WTC11 (cell line): ENCODE measurements around the gene CD300H.

ENCODE experiments used
- SMAD4 ChIP-seq: sonication (generic); formaldehyde crosslinking; IDR thresholded peaks from 2 replicates; pipeline ENCODE4 v1.8.0; 2022; ENCODE audit warnings: mild to moderate bottlenecking, missing genetic modification reagents
- ZBTB21 ChIP-seq: sonication (generic); formaldehyde crosslinking; IDR thresholded peaks from 2 replicates; pipeline ENCODE4 v1.8.1; 2023; ENCODE audit warnings: mild to moderate bottlenecking, missing genetic modification reagents, borderline replicate concordance
- ZNF512 ChIP-seq: sonication (generic); formaldehyde crosslinking; IDR thresholded peaks from 2 replicates; pipeline ENCODE4 v1.8.1; 2022; ENCODE audit warnings: missing genetic modification reagents, borderline replicate concordance
- TF ChIP-seq, protein P1 (sequence below): sonication (generic); formaldehyde crosslinking; IDR thresholded peaks from 2 replicates; pipeline ENCODE4 v1.8.1; 2023; ENCODE audit warnings: mild to moderate bottlenecking, missing genetic modification reagents
- TF ChIP-seq, protein P2 (sequence below): sonication (generic); formaldehyde crosslinking; IDR thresholded peaks from 2 replicates; pipeline ENCODE4 v1.8.0; 2022; ENCODE audit warnings: mild to moderate bottlenecking, missing genetic modification reagents
- TF ChIP-seq, protein P3 (sequence below): fragments of 200-600 bp; IDR thresholded peaks from 2 replicates; pipeline ENCODE4 v1.8.0; 2022; ENCODE audit warnings: antibody characterized with exemption
- TF ChIP-seq, protein P4 (sequence below): sonication (generic); formaldehyde crosslinking; IDR thresholded peaks from 2 replicates; pipeline ENCODE4 v1.8.1; 2022; ENCODE audit warnings: mild to moderate bottlenecking, moderate library complexity, missing genetic modification reagents

DNA sequence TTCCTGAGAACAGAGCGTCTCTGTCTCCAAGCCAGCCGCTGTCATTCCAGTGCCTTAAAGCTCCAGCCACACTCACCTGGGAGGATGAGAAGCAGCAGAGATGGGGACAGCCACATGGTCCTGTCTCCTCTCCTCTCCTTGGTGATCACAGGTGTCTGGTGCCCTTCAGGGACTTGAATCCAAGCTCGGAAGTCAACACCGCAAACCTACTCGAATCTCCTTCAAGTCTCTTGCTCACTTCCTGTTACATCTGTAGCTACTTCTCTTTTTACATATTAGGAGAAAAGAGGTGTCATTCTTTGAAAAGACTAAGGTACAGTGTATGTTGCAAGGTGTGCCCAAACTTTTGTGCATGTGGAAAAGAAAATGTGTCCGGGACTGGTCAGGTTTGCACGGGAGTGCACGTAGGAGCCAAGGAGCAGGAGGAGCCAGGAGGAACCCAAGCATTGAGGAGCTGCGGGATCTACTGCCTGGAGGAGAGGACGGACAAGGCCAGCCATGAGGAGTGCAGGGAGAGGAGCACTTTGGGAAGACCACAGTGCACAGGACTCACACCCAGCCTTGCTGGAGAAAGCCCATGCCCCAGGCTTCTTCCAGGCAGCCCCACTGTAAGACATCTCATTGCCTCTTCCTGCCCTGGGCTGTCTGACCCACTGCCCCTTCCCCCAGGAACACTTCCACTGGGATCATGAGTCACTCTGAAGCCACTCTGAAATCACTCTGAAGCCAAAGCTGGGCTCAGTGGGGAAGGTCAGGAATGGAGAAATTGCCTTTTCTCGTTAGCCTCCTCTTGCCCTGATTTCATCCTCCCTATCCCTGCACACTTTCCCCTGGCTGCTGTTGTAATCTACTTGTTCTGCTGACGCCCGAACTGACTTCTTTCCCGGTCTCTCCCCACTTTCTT lies 25.0 kb upstream of the CD300H start, which contains the start of gene CD300LD:
- TF ChIP-seq, protein P1, sequence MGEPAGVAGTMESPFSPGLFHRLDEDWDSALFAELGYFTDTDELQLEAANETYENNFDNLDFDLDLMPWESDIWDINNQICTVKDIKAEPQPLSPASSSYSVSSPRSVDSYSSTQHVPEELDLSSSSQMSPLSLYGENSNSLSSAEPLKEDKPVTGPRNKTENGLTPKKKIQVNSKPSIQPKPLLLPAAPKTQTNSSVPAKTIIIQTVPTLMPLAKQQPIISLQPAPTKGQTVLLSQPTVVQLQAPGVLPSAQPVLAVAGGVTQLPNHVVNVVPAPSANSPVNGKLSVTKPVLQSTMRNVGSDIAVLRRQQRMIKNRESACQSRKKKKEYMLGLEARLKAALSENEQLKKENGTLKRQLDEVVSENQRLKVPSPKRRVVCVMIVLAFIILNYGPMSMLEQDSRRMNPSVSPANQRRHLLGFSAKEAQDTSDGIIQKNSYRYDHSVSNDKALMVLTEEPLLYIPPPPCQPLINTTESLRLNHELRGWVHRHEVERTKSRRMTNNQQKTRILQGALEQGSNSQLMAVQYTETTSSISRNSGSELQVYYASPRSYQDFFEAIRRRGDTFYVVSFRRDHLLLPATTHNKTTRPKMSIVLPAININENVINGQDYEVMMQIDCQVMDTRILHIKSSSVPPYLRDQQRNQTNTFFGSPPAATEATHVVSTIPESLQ (CRISPR knock-in tag) = no peak
- TF ChIP-seq, protein P2, sequence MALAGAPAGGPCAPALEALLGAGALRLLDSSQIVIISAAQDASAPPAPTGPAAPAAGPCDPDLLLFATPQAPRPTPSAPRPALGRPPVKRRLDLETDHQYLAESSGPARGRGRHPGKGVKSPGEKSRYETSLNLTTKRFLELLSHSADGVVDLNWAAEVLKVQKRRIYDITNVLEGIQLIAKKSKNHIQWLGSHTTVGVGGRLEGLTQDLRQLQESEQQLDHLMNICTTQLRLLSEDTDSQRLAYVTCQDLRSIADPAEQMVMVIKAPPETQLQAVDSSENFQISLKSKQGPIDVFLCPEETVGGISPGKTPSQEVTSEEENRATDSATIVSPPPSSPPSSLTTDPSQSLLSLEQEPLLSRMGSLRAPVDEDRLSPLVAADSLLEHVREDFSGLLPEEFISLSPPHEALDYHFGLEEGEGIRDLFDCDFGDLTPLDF (CRISPR knock-in tag) = no peak
- TF ChIP-seq ZNF512 = no peak
- no peak for TF ChIP-seq ZBTB21 (CRISPR knock-in tag)
- TF ChIP-seq, protein P3, sequence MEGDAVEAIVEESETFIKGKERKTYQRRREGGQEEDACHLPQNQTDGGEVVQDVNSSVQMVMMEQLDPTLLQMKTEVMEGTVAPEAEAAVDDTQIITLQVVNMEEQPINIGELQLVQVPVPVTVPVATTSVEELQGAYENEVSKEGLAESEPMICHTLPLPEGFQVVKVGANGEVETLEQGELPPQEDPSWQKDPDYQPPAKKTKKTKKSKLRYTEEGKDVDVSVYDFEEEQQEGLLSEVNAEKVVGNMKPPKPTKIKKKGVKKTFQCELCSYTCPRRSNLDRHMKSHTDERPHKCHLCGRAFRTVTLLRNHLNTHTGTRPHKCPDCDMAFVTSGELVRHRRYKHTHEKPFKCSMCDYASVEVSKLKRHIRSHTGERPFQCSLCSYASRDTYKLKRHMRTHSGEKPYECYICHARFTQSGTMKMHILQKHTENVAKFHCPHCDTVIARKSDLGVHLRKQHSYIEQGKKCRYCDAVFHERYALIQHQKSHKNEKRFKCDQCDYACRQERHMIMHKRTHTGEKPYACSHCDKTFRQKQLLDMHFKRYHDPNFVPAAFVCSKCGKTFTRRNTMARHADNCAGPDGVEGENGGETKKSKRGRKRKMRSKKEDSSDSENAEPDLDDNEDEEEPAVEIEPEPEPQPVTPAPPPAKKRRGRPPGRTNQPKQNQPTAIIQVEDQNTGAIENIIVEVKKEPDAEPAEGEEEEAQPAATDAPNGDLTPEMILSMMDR = no peak
- no peak for TF ChIP-seq SMAD4 (CRISPR knock-in tag)
- TF ChIP-seq, protein P4, sequence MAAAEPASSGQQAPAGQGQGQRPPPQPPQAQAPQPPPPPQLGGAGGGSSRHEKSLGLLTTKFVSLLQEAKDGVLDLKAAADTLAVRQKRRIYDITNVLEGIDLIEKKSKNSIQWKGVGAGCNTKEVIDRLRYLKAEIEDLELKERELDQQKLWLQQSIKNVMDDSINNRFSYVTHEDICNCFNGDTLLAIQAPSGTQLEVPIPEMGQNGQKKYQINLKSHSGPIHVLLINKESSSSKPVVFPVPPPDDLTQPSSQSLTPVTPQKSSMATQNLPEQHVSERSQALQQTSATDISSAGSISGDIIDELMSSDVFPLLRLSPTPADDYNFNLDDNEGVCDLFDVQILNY (CRISPR knock-in tag) = no peak
